Panc1 (cell line): ENCODE data around the gene HADHA.

Experiments used
- CTCF ChIP-seq: fragments of 450-650 bp; IDR thresholded peaks from 2 replicates; pipeline ENCODE4 v1.5.1; 2017; ENCODE audit warnings: mild to moderate bottlenecking
- POLR2AphosphoS5 ChIP-seq: IDR thresholded peaks from 2 replicates; pipeline ENCODE4 v1.6.1; 2012; ENCODE audit warnings: mild to moderate bottlenecking, low read depth, low read length, moderate library complexity
- SIN3A ChIP-seq: IDR thresholded peaks from 2 replicates; pipeline ENCODE4 v1.6.1; 2012; ENCODE audit warnings: low read depth, mild to moderate bottlenecking, low read length, moderate library complexity, borderline replicate concordance; ENCODE audit not compliant: insufficient read depth

GRCh38 chr2:26214759-26215158 lies 29.7 kb downstream of the HADHA start:
- no peak for TF ChIP-seq CTCF
- TF ChIP-seq POLR2AphosphoS5: no peak
- no peak for TF ChIP-seq SIN3A
